Uterus (tissue), 4 donors: ENCODE measurements around the gene HDLBP. TPM values are rescaled to one million over a fixed set of nuclear protein-coding genes. Genes with fewer than 3 reads are reported as not detected.
"Not testable (repeated sequence)": the region's sequence is repeated elsewhere in the genome, so short reads cannot be mapped to it uniquely, and the experiment has no call there.

Experiments
- DNase-seq, 2 donors: peaks; one replicate each; pipeline ENCODE4 v3.0.0-alpha.2; 2019 to 2020
- H3K27ac ChIP-seq, 2 donors: fragments of 200-600 bp; sonication (generic); 1 replicate in 1 of 2; 2 replicates in 1 of 2; pipeline ENCODE4 v1.5.1; 2016 to 2018
- H3K27me3 ChIP-seq, 2 donors: fragments of 200-600 bp; sonication (generic); one replicate each; pipeline ENCODE4 v1.5.1; 2018 to 2019; ENCODE audit warnings: control low read depth in 1 of 2
- H3K36me3 ChIP-seq, 2 donors: fragments of 200-600 bp; sonication (generic); one replicate each; pipeline ENCODE4 v1.5.1; 2019; ENCODE audit warnings: control low read depth in 1 of 2
- H3K4me1 ChIP-seq, 2 donors: fragments of 200-600 bp; sonication (generic); one replicate each; pipeline ENCODE4 v1.5.1; 2018 to 2019; ENCODE audit warnings: control low read depth in 1 of 2
- H3K4me3 ChIP-seq, 2 donors: fragments of 200-600 bp; sonication (generic); 1 replicate in 1 of 2; 2 replicates in 1 of 2; pipeline ENCODE4 v1.5.1; 2018 to 2019; ENCODE audit warnings: mild to moderate bottlenecking in 1 of 2
- H3K9me3 ChIP-seq, 2 donors: fragments of 200-600 bp; sonication (generic); one replicate each; pipeline ENCODE4 v1.5.1; 2019; ENCODE audit warnings: control low read depth in 1 of 2
- POLR2A ChIP-seq, 2 donors: fragments of 450-650 bp; IDR thresholded peaks; one replicate each; pipeline ENCODE4 v1.6.1; 2016; ENCODE audit warnings: antibody characterized with exemption in 2 of 2, mild to moderate bottlenecking in 1 of 2, moderate library complexity in 1 of 2
- intact Hi-C: fragments of 100-400 bp; cut with DNase I; formaldehyde crosslinking; loops from one replicate; pipeline ENCODE4 v1.15.1; 2023; ENCODE audit warnings: low total_unique reads
- total RNA-seq, 4 donors: library from RNA; depleted of rRNA in 3 of 4; stranded (reverse); fragments of >200 nt in 3 of 4; gene quantifications; one replicate each; pipeline versions ENCODE4 v1.1.0 to v1.2.4, GENCODE V29; 2014 to 2023
- TF ChIP-seq, protein P1 (sequence below), 4 experiments: fragments of 200-600 bp in 2 of 4; fragments of 450-650 bp in 2 of 4; sonication (generic) in 2 of 4; IDR thresholded peaks; one replicate each; pipeline ENCODE4 v1.5.1; 2016 to 2019; ENCODE audit warnings: antibody characterized with exemption in 4 of 4, mild to moderate bottlenecking in 2 of 4, moderate library complexity in 1 of 4
- donor health status: DM: yes; HTN: yes; CAD: no.

Gene HDLBP
- total RNA-seq, 4 donors from 2014 or later, result 226 to 1,465 (median 466) TPM

DNA sequence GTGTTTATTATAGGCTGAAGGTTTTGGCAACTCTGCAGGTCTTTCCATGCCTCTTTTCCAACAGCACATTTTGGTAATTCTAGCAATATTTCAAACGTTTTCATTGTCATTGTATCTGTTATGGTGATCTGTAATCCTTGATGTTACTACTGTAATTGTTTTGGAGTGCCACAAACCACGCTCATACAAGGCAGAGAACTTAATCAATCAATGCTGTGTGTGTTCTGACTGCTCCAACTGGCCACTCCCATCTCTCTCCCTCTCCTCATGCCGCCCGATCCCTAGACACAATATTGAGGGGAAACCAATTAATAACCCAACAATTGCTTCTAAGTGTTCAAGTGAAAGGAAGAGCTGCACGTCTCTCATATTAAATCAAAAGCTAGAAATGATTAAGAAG is 32.9 kb downstream of the HDLBP start:
- no peak overlapping the region for H3K4me3 ChIP-seq
- no peak overlapping the region for H3K27ac ChIP-seq
- H3K4me1 ChIP-seq, result no peaks in the 10 kb centered on the region
- H3K9me3 ChIP-seq, result no peaks in the 10 kb centered on the region
- DNase-seq, result no peak
- H3K36me3 ChIP-seq, result no peaks in the 10 kb centered on the region
- H3K27me3 ChIP-seq, result no peaks in the 10 kb centered on the region
- TF ChIP-seq POLR2A (IDR thresholded peaks at IDR 0.05), result no peak
- TF ChIP-seq, protein P1, sequence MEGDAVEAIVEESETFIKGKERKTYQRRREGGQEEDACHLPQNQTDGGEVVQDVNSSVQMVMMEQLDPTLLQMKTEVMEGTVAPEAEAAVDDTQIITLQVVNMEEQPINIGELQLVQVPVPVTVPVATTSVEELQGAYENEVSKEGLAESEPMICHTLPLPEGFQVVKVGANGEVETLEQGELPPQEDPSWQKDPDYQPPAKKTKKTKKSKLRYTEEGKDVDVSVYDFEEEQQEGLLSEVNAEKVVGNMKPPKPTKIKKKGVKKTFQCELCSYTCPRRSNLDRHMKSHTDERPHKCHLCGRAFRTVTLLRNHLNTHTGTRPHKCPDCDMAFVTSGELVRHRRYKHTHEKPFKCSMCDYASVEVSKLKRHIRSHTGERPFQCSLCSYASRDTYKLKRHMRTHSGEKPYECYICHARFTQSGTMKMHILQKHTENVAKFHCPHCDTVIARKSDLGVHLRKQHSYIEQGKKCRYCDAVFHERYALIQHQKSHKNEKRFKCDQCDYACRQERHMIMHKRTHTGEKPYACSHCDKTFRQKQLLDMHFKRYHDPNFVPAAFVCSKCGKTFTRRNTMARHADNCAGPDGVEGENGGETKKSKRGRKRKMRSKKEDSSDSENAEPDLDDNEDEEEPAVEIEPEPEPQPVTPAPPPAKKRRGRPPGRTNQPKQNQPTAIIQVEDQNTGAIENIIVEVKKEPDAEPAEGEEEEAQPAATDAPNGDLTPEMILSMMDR (IDR thresholded peaks at IDR 0.05), result no peak
- intact Hi-C loops, result no loop called here

DNA sequence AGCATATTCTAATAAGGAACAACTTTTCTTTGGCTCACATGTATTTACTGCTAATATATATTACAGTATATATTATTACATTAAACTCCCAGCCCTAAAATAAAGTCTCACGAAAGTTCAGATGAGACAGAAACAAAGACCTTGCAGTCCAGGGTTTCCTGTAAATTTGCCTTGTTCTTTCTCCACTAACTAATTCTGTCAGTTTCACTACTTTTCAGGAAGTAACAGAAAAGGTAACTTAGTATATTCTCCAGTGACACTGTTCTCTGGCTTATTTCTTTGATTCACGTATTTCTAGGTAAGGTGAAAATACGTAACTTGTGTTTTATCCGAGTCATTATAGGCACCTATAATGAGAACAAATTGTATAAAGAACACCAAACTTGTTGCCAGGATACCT is 35.2 kb downstream of the HDLBP start:
- TF ChIP-seq POLR2A (IDR thresholded peaks at IDR 0.05), result no peak
- TF ChIP-seq, protein P1 (IDR thresholded peaks at IDR 0.05), result no peak
- Histone ChIP-seq H3K4me3 (no peak overlapping the region), H3K36me3 (no peaks in the 10 kb centered on the region), H3K4me1 (no peaks in the 10 kb centered on the region), H3K9me3 (no peaks in the 10 kb centered on the region), H3K27ac (no peak overlapping the region), H3K27me3 (no peaks in the 10 kb centered on the region)
- no peak for DNase-seq
- intact Hi-C loops, result no loop called here

DNA sequence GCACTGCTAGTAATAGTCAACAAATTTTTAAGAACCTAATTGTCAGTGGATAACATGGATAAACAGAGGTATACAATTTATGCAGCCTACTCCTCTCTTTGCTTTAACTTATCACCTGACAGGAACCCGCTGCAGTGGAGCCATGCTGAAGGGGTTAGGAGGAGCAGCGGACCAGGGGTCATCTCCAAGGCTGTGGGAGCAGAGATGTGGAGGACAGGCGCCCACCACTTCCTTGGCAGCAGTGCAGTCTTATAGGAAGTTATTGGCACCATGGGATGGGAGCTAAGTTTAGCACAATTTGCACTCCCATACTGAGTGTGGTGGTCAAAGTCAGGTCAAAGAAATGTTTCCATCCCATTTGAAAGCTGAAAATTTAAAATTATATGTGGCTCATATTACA is 35.6 kb downstream of the HDLBP start:
- intact Hi-C loops, result no loop called here
- Histone ChIP-seq H3K27ac (no peak overlapping the region), H3K4me1 (no peaks in the 10 kb centered on the region), H3K9me3 (no peaks in the 10 kb centered on the region), H3K27me3 (no peaks in the 10 kb centered on the region), H3K36me3 (no peaks in the 10 kb centered on the region), H3K4me3 (no peak overlapping the region)
- no peak for TF ChIP-seq POLR2A (IDR thresholded peaks at IDR 0.05)
- TF ChIP-seq, protein P1 (IDR thresholded peaks at IDR 0.05), result no peak
- DNase-seq, result no peak

DNA sequence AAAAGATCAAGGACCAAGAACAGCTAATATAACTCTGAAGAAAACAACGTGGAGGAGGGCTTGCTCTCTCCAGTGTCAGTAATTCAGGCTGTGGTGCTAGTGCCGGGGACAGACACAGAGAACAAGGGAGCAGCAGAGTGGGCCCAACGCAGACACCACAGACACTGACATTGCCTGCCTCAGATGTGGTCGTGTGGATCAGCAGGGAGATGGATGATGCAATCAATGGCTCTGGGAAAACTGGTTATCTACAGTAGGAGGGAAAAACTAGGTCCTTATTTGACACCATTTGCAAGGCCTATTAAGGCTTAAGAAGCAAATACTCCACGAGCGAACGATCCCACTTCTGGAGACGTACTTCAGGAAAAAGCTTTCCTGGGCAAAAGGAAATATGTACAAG is 36.1 kb downstream of the HDLBP start:
- Histone ChIP-seq H3K4me3 (no peak overlapping the region), H3K27me3 (no peaks in the 10 kb centered on the region), H3K9me3 (no peaks in the 10 kb centered on the region), H3K4me1 (no peaks in the 10 kb centered on the region), H3K27ac (no peak overlapping the region), H3K36me3 (no peaks in the 10 kb centered on the region)
- TF ChIP-seq, protein P1 (IDR thresholded peaks at IDR 0.05), result no peak
- TF ChIP-seq POLR2A (IDR thresholded peaks at IDR 0.05), result no peak
- DNase-seq, result no peak
- intact Hi-C loops, result no loop called here

DNA sequence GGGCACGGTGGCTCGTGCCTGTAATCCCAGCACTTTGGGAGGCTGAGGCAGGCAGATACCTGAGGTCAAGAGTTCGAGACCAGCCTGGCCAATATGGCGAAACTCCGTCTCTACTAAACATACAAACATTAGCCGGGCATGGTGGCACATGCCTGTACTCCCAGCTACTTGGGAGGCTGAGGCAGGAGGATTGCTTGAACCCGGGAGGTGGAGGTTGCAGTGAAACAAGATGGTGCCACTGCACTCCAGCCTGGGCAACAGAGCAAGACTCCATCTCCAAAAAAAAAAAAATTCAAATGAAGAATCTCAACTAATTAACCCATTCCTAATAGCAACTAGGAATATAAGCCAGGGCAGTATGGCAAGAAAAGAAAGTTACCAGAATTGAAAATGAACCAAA is 37.2 kb downstream of the HDLBP start:
- intact Hi-C loops, result not testable (repeated sequence)

DNA sequence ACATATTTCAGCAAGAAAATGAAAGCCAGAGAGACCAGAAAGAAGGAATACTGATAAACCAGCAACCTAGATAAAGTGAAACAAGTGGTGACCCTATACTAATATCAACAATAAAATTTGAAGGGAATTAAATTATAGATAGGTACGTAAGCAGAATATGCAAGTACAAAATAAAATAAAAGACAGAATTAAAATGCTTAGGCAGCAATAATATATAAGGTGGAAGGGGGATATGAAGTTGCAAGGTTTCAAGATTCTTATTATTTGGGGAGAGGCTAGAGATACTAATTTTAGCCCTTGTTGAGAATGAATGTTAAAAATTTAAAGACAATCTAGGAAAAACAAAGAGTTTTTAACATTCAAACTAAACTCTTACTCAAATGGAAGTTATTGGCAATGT is 39.6 kb downstream of the HDLBP start:
- DNase-seq, result no peak
- no peak overlapping the region for H3K27ac ChIP-seq
- no peak overlapping the region for H3K4me3 ChIP-seq
- H3K9me3 ChIP-seq, result no peaks in the 10 kb centered on the region
- no peaks in the 10 kb centered on the region for H3K36me3 ChIP-seq
- TF ChIP-seq, protein P1 (IDR thresholded peaks at IDR 0.05), result no peak
- no peak for TF ChIP-seq POLR2A (IDR thresholded peaks at IDR 0.05)
- peaks cover 0 to 5% of the 10 kb centered on the region in 2 donors for H3K4me1 ChIP-seq
- intact Hi-C loops, result no loop called here
- no peaks in the 10 kb centered on the region for H3K27me3 ChIP-seq

More for the DNA sequence above, 37.2 kb downstream of the HDLBP start:
- not testable (repeated sequence) for H3K36me3 ChIP-seq, H3K4me1 ChIP-seq, H3K27ac ChIP-seq, H3K4me3 ChIP-seq, H3K9me3 ChIP-seq, DNase-seq, H3K27me3 ChIP-seq
